ENCODE results near the gene MRPL19.

MRPL19 gene

DNA sequence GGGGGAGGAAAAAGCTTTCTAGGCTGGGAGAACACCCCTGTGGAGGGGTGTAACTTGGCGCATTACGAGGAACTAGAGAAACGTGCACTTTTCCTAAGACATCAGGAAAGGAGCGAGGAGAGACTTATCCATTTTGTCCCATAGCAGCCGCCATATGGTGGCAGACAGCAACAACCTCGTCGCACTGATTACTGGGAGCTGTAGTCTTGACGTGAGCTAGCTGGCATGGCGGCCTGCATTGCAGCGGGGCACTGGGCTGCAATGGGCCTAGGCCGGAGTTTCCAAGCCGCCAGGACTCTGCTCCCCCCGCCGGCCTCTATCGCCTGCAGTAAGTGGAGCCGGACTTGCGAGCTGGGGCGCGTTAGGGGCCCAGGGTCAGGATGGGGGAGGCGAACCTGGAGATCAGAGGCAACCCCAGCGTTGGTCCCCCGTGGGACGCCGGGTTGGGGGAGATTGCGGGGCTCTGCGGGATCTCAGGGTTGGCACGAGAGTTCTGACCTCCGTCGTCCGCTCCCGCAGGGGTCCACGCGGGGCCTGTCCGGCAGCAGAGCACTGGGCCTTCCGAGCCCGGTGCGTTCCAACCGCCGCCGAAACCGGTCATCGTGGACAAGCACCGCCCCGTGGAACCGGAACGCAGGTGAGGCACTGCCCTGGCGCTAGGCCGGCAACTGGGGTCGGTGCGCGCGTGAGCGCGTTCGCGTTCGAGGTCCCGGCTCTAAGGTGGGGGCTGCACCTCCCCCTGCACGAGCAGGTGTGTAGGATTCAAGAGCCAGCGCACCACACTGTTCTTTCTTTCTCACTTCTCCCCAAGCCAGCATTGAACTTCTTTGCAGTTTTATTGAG, at the start of gene MRPL19:
Gene MRPL19 (plus strand): TSS at position 201 of the 843 bp plus-strand sequence. CDS start 25 bp downstream, at position 226.
- Histone ChIP-seq H3K9me3 (replicated peaks in 1 of 11) (peaks cover 0 to 9% (median 0%) of the 10 kb centered on the region in 11 experiments; a peak in 3 of 22 replicates), H3K27ac (peak within 1 kb of the TSS; percentile 72 to 91 (median 86)), H4K20me1 (peaks cover 0 to 19% (median 0%) of the 10 kb centered on the region in 11 experiments; a peak in 4 of 22 replicates), H3K27me3 (no peaks in the 10 kb centered on the region), H3K4me2 (peak within 1 kb of the TSS; percentile 65 to 88 (median 81)), H3K4me3 (peak within 1 kb of the TSS; percentile 86 to 97 (median 90)), H3K36me3 (peaks cover 23 to 40% (median 35%) of the 10 kb centered on the region in 11 experiments), H3K4me1 (peaks cover 4 to 18% (median 9%) of the 10 kb centered on the region in 10 experiments; a peak in 13 of 20 replicates), H3K9ac (peak within 1 kb of the TSS; percentile 86 to 93 (median 91))
- TF ChIP-seq Cebpa-rat (IDR thresholded peaks at IDR 0.05), result no peak

DNA sequence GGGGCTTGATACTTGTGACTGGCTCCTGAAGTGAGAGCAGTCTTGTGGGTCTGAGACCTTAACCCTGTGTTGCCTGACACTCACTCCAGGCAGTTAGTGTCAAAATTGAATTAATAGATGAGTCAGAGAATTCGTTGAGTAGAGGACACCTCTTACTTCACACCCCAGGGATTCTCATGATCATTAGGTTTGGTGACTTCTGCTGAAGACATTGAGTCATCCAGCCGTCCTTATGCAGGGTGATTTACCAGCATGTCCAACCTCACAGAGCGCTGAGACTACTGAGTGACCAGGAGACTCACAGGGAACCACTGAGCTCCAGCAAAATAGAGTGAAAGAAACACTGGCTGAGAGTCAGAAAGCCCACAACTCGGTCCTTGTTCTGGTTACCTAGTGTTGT, 49.8 kb upstream of the MRPL19 start:
- no peaks in the 10 kb centered on the region for H3K36me3 ChIP-seq
- H3K4me1 ChIP-seq, result no peaks in the 10 kb centered on the region
- no peaks in the 10 kb centered on the region for H3K27me3 ChIP-seq
- no peak for TF ChIP-seq Cebpa-rat (IDR thresholded peaks at IDR 0.05)
- H3K9me3 ChIP-seq (replicated peaks in 1 of 11), result peaks cover 0 to 7% (median 0%) of the 10 kb centered on the region in 11 experiments; a peak in 2 of 22 replicates
- H4K20me1 ChIP-seq, result no peaks in the 10 kb centered on the region
- no peak overlapping the region for H3K9ac ChIP-seq
- no peak overlapping the region for H3K27ac ChIP-seq
- no peak overlapping the region for H3K4me3 ChIP-seq
- H3K4me2 ChIP-seq, result no peak overlapping the region

DNA sequence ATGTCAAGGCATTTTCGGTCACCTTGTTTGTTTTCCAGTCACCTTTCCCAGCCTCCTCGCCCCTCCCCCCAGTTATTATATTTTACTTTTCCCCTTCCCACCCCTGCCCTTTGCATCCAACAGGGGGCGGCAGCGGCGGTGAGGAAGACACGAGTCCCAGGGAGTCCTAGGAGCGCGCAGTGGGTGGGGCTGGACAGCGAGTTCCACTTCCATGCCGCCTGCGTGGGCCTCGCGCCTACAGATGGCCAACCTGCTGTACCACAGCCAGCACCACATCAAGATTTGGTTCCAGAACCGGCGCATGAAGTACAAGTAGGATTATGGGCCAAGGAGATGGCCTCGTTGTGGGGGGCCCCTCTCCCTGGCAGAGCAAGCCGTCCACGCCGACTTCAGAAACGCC, 48.6 kb upstream of the MRPL19 start:
- Histone ChIP-seq H3K4me1 (peaks cover 0 to 6% (median 2%) of the 10 kb centered on the region in 10 experiments; a peak in 8 of 20 replicates), H3K27me3 (no peaks in the 10 kb centered on the region), H3K36me3 (no peaks in the 10 kb centered on the region), H4K20me1 (no peaks in the 10 kb centered on the region), H3K9me3 (replicated peaks in 1 of 11) (peaks cover 0 to 7% (median 0%) of the 10 kb centered on the region in 11 experiments; a peak in 2 of 22 replicates), H3K27ac (no peak overlapping the region), H3K4me2 (no peak overlapping the region), H3K4me3 (no peak overlapping the region), H3K9ac (no peak overlapping the region)
- TF ChIP-seq Cebpa-rat (IDR thresholded peaks at IDR 0.05), result no peak

DNA sequence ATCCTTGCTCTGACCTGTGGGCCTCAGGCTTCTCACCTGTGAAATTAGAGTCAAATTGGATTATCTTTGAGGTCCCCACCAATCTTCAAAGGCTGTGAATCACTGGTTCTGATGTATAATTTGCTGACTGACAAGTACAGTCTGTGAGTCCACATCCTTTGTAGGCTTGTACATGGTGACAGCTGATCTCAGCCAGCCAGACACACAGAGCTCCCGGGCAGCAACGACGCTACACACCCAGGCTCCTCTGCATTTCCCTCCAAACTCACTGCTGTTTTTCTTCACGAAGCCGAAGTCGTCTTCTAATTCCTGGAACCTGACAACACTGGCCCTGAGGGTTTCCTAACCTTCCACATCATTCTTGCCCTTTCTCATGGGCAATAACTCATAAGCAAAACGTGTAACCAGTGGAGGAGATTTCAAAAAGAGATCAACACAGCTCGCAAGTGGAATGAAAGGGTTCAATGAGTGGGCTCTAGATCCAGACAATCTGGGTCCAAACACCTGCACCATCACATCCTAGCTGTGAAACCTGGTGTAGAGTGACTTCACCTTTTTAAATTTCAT, 47.9 kb upstream of the MRPL19 start:
- no peak overlapping the region for H3K9ac ChIP-seq
- no peaks in the 10 kb centered on the region for H3K36me3 ChIP-seq
- no peaks in the 10 kb centered on the region for H3K27me3 ChIP-seq
- H4K20me1 ChIP-seq, result no peaks in the 10 kb centered on the region
- no peak overlapping the region for H3K4me3 ChIP-seq
- no peak overlapping the region for H3K27ac ChIP-seq
- no peak for TF ChIP-seq Cebpa-rat (IDR thresholded peaks at IDR 0.05)
- no peak overlapping the region for H3K4me2 ChIP-seq
- H3K4me1 ChIP-seq, result peaks cover 3 to 13% (median 5%) of the 10 kb centered on the region in 10 experiments; a peak in 12 of 20 replicates
- H3K9me3 ChIP-seq (replicated peaks in 1 of 11), result peaks cover 0 to 7% (median 0%) of the 10 kb centered on the region in 11 experiments; a peak in 2 of 22 replicates

DNA sequence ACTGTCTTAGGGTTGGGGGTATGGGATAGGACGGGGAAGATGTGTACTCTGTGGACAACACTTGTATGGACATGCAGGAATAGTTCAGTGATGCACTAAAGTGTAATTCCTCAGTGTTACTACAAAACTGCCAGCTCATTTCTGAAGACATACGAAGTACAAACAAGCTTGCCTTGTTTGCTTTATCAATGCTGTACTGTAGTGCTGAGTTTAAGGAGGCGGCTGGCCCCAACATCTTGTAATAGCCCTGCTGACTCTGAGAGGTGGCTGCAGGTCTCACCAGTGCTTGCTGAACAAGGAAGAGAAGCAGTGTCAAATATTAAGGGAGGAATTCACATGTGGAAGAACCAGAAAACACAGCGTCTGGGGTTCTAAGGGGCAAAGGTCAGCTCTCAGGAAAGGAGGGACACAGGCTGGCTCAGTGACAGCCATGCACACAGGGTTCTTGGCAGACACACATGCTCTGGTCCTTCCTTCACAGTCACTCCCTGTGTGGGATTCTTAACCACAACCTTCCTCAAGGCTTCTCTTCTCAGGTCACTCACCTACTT, 46.0 kb upstream of the MRPL19 start:
- no peaks in the 10 kb centered on the region for H3K36me3 ChIP-seq
- H3K9ac ChIP-seq, result no peak overlapping the region
- no peak for TF ChIP-seq Cebpa-rat (IDR thresholded peaks at IDR 0.05)
- peaks cover 0 to 7% (median 0%) of the 10 kb centered on the region in 11 experiments; a peak in 2 of 22 replicates for H3K9me3 ChIP-seq (replicated peaks in 1 of 11)
- H4K20me1 ChIP-seq, result no peaks in the 10 kb centered on the region
- H3K27me3 ChIP-seq, result no peaks in the 10 kb centered on the region
- no peak overlapping the region for H3K4me2 ChIP-seq
- no peak overlapping the region for H3K27ac ChIP-seq
- H3K4me1 ChIP-seq, result peaks cover 21 to 32% (median 23%) of the 10 kb centered on the region in 10 experiments
- no peak overlapping the region for H3K4me3 ChIP-seq

DNA sequence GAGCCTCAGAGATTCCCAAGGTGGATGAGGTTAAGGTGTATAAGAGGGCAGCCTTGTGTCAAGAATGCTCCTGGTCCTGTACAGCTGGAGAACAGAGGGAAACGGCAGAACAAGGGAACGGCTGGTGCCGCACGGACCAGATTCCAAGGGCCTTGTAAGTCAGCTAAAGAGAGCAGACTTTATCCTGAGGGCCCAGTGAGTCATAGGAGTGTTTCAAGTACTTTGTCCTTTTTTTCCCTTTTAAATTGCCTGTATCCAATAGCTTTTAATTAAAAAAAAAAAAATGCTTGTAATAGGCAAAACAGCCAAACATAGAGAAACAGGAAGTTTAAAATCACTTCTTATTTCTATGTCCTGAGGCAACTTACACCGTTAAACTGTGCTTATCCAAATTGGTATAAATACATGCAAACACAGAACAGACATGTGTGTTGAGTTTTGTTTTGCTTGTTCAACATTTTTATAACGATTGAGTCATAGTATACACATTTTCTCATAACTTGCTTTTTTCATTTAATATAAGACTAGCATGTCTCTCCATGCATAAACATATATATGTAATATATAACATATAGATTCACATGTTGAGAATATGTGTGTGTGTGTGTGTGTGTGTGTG, 43.8 kb upstream of the MRPL19 start:
- H3K27ac ChIP-seq, result no peak overlapping the region
- H3K4me3 ChIP-seq, result no peak overlapping the region
- H3K9me3 ChIP-seq (replicated peaks in 1 of 11), result peaks cover 0 to 6% (median 0%) of the 10 kb centered on the region in 11 experiments; a peak in 2 of 22 replicates
- H3K36me3 ChIP-seq, result no peaks in the 10 kb centered on the region
- no peak for TF ChIP-seq Cebpa-rat (IDR thresholded peaks at IDR 0.05)
- H4K20me1 ChIP-seq, result no peaks in the 10 kb centered on the region
- H3K4me1 ChIP-seq, result peaks cover 44 to 55% (median 46%) of the 10 kb centered on the region in 10 experiments
- H3K4me2 ChIP-seq, result 0 out of 22 replicates have a peak overlapping the region, but pooled peaks of 3 of the 11 experiments have one; percentile 12 to 84 (median 14)
- H3K9ac ChIP-seq, result no peak overlapping the region
- no peaks in the 10 kb centered on the region for H3K27me3 ChIP-seq

DNA sequence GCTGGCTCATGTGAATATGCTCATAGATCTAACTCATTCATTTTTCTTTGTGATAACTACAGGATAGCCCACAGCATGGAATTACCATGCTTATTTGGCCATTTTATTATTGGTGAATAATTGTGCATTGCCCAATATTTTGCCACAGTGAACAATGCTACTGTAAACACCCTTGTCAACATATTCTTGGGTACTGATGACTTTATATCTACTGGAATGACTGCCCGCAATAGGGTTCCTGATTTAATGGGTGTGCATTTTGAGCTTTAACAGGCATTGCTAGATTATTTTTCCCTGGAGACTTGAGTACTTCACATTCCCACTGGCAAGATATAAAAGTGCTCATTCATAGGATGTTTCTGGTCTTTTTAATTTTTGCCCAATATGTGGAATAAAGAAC, 43.1 kb upstream of the MRPL19 start:
- Histone ChIP-seq H3K4me2 (peak overlapping the region in 5 of 11 experiments; percentile 12 to 90 (median 84); a peak in 6 of 22 replicates), H3K4me3 (no peak overlapping the region), H4K20me1 (no peaks in the 10 kb centered on the region), H3K27ac (no peak overlapping the region), H3K9ac (no peak overlapping the region), H3K9me3 (replicated peaks in 1 of 11) (no peaks in the 10 kb centered on the region), H3K27me3 (0 out of 22 replicates have a peak, but pooled peaks cover 0 to 4% (median 0%) of the 10 kb centered on the region in 11 experiments), H3K4me1 (peaks cover 51 to 61% (median 52%) of the 10 kb centered on the region in 10 experiments), H3K36me3 (no peaks in the 10 kb centered on the region)
- no peak for TF ChIP-seq Cebpa-rat (IDR thresholded peaks at IDR 0.05)

DNA sequence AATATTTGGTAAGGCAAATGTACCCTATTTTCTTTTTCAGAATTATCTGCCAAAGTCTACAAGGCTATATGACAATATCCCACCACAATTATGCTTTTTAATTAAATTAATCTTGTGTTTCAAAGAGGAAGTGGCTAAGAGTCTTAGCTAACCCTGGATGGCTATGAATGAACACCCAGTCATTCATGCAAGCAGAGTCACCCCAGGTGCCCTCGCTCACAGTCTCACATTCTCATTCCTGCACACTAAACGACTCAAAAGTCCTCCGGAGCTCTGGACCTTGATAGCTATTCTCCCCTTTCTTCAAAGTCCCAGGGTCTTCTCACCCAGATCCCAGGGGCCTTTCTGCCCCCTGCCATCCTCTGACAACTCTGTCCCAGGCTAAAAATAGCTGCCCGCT, 42.1 kb upstream of the MRPL19 start:
- peak overlapping the region in 2 of 10 experiments; percentile 5 to 37; a peak in 1 of 20 replicates for H3K4me3 ChIP-seq
- no peaks in the 10 kb centered on the region for H4K20me1 ChIP-seq
- H3K36me3 ChIP-seq, result no peaks in the 10 kb centered on the region
- peak overlapping the region; percentile 47 to 90 (median 79) for H3K4me2 ChIP-seq
- peaks cover 56 to 67% (median 58%) of the 10 kb centered on the region in 10 experiments for H3K4me1 ChIP-seq
- no peaks in the 10 kb centered on the region for H3K9me3 ChIP-seq (replicated peaks in 1 of 11)
- peak overlapping the region in 3 of 11 experiments; percentile 7 to 50 (median 8); a peak in 4 of 22 replicates for H3K9ac ChIP-seq
- H3K27me3 ChIP-seq, result 0 out of 22 replicates have a peak, but pooled peaks cover 0 to 4% (median 0%) of the 10 kb centered on the region in 11 experiments
- TF ChIP-seq Cebpa-rat (IDR thresholded peaks at IDR 0.05), result no peak
- H3K27ac ChIP-seq, result peak overlapping the region in 8 of 11 experiments; percentile 25 to 67 (median 49); a peak in 14 of 22 replicates

Data from BLaER1 treated with 17β-estradiol and CSF1 and Interleukin-3, amounts not matched to agents 10 nM and 100 nM (cell line).